HepG2 (cell line): ENCODE results near the gene NUAK1. TPM values are rescaled to one million over a fixed set of nuclear protein-coding genes. Genes with fewer than 3 reads are reported as not detected.

ENCODE experiments used
- REL ChIP-seq: sonication (generic); formaldehyde crosslinking; conservative IDR thresholded peaks from 2 replicates; pipeline ENCODE4 v1.8.0; 2022; ENCODE audit warnings: mild to moderate bottlenecking, missing genetic modification reagents, moderate library complexity
- SAFB2 ChIP-seq: sonication (generic); formaldehyde crosslinking; IDR thresholded peaks from 2 replicates; pipeline ENCODE4 v1.5.1; 2020; ENCODE audit warnings: missing genetic modification reagents, low read depth, mild to moderate bottlenecking, borderline replicate concordance
- SP4 ChIP-seq: sonication (generic); formaldehyde crosslinking; IDR thresholded peaks from 2 replicates; pipeline ENCODE4 v1.8.1; 2023; ENCODE audit warnings: mild to moderate bottlenecking, missing genetic modification reagents
- ZBTB38 ChIP-seq: sonication (generic); formaldehyde crosslinking; IDR thresholded peaks from 2 replicates; pipeline ENCODE4 v1.5.1; 2020; ENCODE audit warnings: mild to moderate bottlenecking, missing genetic modification reagents
- ZNF18 ChIP-seq: sonication (generic); formaldehyde crosslinking; IDR thresholded peaks from 2 replicates; pipeline ENCODE4 v1.8.0; 2022; ENCODE audit warnings: mild to moderate bottlenecking, missing genetic modification reagents; ENCODE audit not compliant: insufficient replicate concordance
- ZSCAN20 ChIP-seq: sonication (generic); formaldehyde crosslinking; IDR thresholded peaks from 2 replicates; pipeline ENCODE4 v1.4.0; 2020; ENCODE audit warnings: missing genetic modification reagents, mild to moderate bottlenecking, borderline replicate concordance
- polyA plus RNA-seq, 8 experiments: library from polyadenylated mRNA; depleted of rRNA in 3 of 8; stranded (reverse) in 7 of 8; unstranded in 1 of 8; fragments of >200 nt; fragmentation: Illumina TruSeq in 4 of 8; extraction: Trizol in 4 of 8; gene quantifications; 2 replicates each; pipeline versions ENCODE4 v1.2.1 to v1.2.3, GENCODE V29; 2011 to 2016; ENCODE audit warnings: low read depth in 4 of 8, missing spikeins in 1 of 8, mixed read lengths in 1 of 8; ENCODE audit not compliant: insufficient read depth in 1 of 8
- total RNA-seq, 5 experiments: library from RNA; depleted of rRNA; stranded (reverse); fragments of >200 nt; fragmentation: Illumina TruSeq; extraction: Trizol; gene quantifications; 2 replicates each; pipeline ENCODE4 v1.2.3, GENCODE V29; 2016; ENCODE audit warnings: low read depth in 1 of 5
- TF ChIP-seq, protein P1 (sequence below): sonication (generic); formaldehyde crosslinking; IDR thresholded peaks from 2 replicates; pipeline ENCODE4 v1.4.0; 2020; ENCODE audit warnings: mild to moderate bottlenecking, missing genetic modification reagents
- TF ChIP-seq, protein P2 (sequence below): IDR thresholded peaks from 2 replicates; pipeline ENCODE4 v1.6.1; 2016; ENCODE audit warnings: low read depth, control low read depth
- TF ChIP-seq, protein P3 (sequence below): sonication (generic); formaldehyde crosslinking; IDR thresholded peaks from 2 replicates; pipeline ENCODE4 v1.9.0; 2022; ENCODE audit warnings: missing genetic modification reagents, mild to moderate bottlenecking, borderline replicate concordance
- TF ChIP-seq, protein P4 (sequence below): sonication (generic); formaldehyde crosslinking; IDR thresholded peaks from 2 replicates; pipeline ENCODE4 v1.4.0; 2020; ENCODE audit warnings: missing genetic modification reagents

Gene NUAK1
- total and polyA plus RNA-seq, 2 of the 13 experiments (the other 11 are each of a cell fraction or from before 2014, with no cell fraction given), result 1.7 to 1.9 TPM

DNA sequence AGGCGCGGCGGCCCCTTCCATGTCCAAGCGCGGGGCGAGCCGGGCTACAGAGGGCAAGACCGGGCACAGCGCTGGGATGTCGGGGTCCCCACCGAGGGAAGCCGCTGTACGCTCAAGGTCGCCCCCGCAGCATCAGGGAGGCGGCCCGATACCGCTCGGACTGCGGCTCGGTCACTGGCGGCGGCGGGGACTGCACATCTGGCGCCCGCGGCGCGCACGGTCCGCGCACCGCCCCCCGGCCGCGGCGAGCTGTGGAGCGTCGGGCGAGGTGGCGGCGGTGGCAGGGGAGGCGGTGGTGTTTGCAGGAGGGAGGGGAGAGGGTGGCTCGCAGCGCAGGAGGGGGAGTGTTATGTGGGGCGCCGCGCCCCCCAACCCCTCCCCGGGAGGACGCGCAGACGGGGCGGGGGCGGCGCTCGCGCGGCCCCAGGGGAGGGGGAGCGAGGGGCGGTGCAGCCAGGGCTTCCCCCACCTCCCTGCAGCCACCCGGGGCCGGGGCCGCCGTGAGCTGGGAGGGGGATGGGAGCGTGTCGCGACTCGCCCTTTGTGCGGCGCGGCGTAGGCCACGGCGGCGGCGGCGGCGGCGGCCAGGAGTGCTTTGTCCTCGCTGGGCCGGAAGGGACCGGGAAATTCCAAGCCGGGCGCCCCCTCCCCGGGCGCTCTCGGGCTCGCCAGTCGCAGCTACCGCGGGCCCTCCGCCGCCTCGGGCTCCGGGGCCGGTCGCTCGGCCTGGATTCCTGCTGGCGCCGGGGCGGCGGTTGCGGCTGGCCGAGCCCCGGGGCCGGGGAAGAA, at the start of gene NUAK1 (continued):
- TF ChIP-seq, protein P1, sequence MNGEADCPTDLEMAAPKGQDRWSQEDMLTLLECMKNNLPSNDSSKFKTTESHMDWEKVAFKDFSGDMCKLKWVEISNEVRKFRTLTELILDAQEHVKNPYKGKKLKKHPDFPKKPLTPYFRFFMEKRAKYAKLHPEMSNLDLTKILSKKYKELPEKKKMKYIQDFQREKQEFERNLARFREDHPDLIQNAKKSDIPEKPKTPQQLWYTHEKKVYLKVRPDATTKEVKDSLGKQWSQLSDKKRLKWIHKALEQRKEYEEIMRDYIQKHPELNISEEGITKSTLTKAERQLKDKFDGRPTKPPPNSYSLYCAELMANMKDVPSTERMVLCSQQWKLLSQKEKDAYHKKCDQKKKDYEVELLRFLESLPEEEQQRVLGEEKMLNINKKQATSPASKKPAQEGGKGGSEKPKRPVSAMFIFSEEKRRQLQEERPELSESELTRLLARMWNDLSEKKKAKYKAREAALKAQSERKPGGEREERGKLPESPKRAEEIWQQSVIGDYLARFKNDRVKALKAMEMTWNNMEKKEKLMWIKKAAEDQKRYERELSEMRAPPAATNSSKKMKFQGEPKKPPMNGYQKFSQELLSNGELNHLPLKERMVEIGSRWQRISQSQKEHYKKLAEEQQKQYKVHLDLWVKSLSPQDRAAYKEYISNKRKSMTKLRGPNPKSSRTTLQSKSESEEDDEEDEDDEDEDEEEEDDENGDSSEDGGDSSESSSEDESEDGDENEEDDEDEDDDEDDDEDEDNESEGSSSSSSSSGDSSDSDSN (CRISPR knock-in tag), result peak; percentile 46; the same call in 1 of the 2 replicates
- no peak for TF ChIP-seq ZNF18 (CRISPR knock-in tag)
- 0 out of 2 replicates have a peak, but pooled peaks have one; percentile 19 for TF ChIP-seq SAFB2 (CRISPR knock-in tag)
- TF ChIP-seq REL (CRISPR knock-in tag), result 0 out of 2 replicates have a peak, but pooled peaks have one; percentile 26
- TF ChIP-seq, protein P2, sequence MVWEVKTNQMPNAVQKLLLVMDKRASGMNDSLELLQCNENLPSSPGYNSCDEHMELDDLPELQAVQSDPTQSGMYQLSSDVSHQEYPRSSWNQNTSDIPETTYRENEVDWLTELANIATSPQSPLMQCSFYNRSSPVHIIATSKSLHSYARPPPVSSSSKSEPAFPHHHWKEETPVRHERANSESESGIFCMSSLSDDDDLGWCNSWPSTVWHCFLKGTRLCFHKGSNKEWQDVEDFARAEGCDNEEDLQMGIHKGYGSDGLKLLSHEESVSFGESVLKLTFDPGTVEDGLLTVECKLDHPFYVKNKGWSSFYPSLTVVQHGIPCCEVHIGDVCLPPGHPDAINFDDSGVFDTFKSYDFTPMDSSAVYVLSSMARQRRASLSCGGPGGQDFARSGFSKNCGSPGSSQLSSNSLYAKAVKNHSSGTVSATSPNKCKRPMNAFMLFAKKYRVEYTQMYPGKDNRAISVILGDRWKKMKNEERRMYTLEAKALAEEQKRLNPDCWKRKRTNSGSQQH (CRISPR knock-in tag), result no peak
- peak; percentile 19; the same call in 1 of the 2 replicates for TF ChIP-seq ZBTB38
- TF ChIP-seq, protein P3, sequence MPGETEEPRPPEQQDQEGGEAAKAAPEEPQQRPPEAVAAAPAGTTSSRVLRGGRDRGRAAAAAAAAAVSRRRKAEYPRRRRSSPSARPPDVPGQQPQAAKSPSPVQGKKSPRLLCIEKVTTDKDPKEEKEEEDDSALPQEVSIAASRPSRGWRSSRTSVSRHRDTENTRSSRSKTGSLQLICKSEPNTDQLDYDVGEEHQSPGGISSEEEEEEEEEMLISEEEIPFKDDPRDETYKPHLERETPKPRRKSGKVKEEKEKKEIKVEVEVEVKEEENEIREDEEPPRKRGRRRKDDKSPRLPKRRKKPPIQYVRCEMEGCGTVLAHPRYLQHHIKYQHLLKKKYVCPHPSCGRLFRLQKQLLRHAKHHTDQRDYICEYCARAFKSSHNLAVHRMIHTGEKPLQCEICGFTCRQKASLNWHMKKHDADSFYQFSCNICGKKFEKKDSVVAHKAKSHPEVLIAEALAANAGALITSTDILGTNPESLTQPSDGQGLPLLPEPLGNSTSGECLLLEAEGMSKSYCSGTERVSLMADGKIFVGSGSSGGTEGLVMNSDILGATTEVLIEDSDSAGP (CRISPR knock-in tag), result 0 out of 2 replicates have a peak, but pooled peaks have one; percentile 16
- 0 out of 2 replicates have a peak, but pooled peaks have one; percentile 8 for TF ChIP-seq ZSCAN20 (CRISPR knock-in tag)
- peak; percentile 35; the same call in 1 of the 2 replicates for TF ChIP-seq SP4
- TF ChIP-seq, protein P4, sequence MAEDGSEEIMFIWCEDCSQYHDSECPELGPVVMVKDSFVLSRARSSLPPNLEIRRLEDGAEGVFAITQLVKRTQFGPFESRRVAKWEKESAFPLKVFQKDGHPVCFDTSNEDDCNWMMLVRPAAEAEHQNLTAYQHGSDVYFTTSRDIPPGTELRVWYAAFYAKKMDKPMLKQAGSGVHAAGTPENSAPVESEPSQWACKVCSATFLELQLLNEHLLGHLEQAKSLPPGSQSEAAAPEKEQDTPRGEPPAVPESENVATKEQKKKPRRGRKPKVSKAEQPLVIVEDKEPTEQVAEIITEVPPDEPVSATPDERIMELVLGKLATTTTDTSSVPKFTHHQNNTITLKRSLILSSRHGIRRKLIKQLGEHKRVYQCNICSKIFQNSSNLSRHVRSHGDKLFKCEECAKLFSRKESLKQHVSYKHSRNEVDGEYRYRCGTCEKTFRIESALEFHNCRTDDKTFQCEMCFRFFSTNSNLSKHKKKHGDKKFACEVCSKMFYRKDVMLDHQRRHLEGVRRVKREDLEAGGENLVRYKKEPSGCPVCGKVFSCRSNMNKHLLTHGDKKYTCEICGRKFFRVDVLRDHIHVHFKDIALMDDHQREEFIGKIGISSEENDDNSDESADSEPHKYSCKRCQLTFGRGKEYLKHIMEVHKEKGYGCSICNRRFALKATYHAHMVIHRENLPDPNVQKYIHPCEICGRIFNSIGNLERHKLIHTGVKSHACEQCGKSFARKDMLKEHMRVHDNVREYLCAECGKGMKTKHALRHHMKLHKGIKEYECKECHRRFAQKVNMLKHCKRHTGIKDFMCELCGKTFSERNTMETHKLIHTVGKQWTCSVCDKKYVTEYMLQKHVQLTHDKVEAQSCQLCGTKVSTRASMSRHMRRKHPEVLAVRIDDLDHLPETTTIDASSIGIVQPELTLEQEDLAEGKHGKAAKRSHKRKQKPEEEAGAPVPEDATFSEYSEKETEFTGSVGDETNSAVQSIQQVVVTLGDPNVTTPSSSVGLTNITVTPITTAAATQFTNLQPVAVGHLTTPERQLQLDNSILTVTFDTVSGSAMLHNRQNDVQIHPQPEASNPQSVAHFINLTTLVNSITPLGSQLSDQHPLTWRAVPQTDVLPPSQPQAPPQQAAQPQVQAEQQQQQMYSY (CRISPR knock-in tag), result 0 out of 2 replicates have a peak, but pooled peaks have one; percentile 25
